Measurements from ENCODE around the gene JUN.

DNA sequence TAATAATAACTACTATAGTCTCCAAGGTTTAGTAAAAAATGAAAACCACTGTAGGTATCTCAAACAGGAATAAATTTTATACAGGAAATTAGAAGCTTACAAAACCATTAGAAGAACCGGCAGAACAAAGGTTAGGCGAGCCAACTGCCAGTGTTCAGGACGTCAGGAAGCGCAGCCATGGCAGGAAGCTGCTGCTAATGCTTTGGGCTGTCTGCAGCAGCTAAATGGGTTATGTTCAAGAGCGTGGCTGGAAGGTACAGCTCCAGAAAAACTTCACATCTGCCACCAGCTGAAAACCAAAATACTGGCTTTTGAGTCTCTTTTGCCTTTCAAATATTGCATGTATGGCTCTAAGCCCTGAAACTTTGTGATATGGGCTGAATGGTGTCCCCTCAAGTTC lies 48.3 kb downstream of the JUN start:
- TF ChIP-seq, protein P1, sequence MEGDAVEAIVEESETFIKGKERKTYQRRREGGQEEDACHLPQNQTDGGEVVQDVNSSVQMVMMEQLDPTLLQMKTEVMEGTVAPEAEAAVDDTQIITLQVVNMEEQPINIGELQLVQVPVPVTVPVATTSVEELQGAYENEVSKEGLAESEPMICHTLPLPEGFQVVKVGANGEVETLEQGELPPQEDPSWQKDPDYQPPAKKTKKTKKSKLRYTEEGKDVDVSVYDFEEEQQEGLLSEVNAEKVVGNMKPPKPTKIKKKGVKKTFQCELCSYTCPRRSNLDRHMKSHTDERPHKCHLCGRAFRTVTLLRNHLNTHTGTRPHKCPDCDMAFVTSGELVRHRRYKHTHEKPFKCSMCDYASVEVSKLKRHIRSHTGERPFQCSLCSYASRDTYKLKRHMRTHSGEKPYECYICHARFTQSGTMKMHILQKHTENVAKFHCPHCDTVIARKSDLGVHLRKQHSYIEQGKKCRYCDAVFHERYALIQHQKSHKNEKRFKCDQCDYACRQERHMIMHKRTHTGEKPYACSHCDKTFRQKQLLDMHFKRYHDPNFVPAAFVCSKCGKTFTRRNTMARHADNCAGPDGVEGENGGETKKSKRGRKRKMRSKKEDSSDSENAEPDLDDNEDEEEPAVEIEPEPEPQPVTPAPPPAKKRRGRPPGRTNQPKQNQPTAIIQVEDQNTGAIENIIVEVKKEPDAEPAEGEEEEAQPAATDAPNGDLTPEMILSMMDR (IDR thresholded peaks at IDR 0.05) = no peak
- no peak for TF ChIP-seq EP300 (IDR thresholded peaks at IDR 0.05)
